GM18907 (cell line): ENCODE measurements around the gene COL15A1.

ENCODE experiments used
- ATAC-seq: cut with Tn5 transposase; IDR thresholded peaks from one replicate; pipeline ENCODE4 v1.9.1; 2021; ENCODE audit warnings: mild to moderate bottlenecking, moderate library complexity; ENCODE audit not compliant: unreplicated experiment

The COL15A1 gene

DNA sequence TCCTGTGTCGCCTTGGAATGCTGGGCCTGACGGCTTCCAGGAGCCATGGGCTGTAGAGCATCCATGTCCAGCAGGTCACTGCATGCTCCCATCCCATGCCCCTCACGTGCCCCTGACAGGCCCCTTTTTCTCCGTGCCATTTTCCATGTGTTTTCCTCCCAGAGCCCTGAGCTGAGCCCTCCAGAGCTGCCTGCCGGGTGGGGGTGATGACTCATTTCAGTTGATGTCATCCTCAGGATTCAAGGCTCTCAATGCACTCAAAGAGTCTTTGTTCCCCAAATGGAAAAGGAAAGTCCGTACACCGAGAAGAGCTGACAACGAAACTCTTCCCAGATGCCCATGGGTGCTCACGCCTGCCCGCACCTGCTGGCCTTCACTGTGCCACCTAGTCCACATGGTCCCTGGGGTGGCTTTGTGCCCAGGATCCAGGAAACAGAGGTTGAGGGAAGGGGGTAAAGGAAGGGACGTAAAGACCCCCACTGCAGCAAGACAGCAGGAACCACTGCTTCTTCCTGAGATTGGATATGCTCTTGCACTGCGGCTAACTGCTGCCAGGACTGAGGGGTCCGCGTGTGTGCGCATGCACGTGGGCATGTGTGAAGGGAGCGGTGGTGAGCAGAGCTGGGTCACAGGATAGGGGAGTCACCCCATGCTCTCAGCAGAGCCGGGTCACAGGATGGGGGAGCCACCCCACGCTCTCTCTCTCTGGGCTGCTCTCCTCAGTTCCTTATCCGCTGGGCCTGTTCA, 27.6 kb downstream of the COL15A1 start:
- no peak for ATAC-seq

DNA sequence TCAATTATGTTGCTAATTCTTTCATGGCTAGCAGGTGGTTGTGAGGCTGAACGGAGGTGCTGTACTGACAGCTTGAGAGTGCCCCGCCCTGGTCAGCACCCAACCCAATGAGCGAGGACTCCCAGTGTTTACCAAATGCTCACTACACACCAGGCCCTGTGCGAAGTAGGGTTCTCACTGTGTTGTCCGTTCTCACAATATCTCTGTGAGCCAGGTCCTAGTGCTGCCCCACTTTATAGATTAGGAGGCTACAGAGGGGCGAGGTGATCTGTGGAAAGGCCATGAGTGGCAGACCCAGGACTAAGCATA, 28.2 kb downstream of the COL15A1 start:
- ATAC-seq = no peak

DNA sequence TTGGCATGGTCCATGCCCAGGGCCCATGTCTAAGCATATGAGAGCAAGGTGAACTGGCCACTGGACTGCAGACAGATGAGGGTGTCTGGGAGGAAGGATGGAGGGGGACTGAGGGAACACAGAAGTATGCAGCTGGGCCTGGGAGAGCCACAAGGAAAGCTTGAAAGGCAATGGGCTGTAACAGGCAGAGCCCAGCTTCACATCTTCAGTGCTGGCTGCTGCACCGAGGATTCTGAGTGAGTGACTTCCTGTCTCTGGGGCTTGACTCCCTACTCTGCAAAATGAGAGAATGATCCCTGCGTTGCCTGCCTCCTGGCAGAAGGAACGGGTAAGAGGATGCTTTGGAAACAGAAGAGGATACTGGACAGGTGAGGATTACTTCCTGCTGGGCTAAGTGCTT, 29.0 kb downstream of the COL15A1 start:
- ATAC-seq = no peak

DNA sequence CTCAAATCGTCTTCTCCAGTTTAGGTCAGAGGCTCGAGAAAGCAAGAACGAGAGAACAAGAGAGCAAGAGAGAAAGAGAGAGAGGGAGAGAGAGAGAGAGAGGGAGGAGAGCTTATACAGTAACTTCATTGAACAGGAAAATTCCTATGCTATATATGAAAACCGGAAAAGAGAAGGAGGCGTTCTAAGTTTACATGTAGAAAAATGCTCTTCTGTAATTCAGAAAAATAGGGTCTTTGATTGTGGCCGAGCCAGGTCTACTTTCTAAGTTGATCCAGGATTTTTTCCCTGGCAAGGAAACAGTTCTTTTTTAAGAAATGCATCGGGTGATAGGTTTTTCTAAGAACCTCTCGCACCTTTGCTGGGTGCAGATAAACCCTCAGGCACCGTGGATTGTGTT, 29.5 kb downstream of the COL15A1 start:
- ATAC-seq = no peak

DNA sequence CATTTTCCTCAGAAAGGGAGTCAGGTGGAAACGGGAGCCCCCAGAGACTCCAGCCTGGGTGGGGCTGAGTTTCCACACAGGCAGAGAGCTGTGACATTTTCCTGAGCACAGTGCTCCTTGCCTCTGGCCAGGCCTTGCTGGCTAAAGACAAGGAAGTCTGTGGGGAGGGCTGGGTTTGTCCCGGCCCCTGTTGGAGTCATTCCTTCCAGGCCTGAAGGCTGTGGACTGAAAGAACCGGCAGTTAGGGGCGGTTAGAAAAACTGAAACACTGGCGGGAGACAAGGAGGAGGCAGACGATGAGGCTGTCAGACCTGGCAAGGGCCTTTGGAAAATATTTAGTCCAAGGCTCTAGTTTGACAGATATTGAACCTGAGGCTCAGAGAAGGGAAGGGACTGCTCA, 29.9 kb downstream of the COL15A1 start:
- no peak for ATAC-seq

DNA sequence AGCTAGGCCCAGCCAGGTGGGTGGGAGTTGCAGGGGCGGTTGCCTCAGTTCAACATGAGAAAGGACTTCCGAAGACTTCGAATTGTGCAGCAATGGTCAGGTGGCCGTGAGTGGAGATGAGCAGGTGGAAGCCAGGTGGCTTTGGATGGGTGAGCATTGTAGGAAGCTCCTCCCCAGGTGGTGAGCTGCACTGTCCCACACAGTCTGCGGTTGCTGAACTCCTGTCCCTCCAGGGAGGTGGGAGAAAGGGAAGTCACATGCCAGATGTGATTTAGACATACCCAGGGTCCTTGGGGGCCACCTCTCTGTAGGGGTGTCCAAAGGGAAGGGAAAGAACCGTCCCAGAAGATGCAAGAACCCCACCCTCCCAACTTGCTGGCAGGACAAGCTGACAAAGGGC, 30.4 kb downstream of the COL15A1 start:
- no peak for ATAC-seq

DNA sequence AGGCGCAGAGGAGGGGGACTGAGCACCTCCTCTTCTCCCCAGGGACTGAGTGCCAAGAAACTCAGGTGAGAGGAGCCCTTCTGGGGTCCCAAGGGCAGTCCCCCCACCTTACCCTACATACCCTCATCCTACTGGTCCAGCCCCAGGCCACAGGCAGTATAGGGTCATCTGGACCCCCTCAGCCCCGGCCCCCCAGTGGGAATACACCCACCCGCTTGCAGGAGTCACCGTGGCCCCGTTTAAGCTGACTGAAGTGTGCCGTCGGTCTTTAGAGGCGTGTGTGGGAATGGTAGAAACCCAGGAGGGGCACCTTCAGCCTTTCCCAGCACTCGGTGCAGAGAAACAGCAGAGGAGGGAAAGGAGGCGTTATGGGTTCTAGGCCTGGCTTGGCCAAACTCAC, 30.8 kb downstream of the COL15A1 start:
- no peak for ATAC-seq

DNA sequence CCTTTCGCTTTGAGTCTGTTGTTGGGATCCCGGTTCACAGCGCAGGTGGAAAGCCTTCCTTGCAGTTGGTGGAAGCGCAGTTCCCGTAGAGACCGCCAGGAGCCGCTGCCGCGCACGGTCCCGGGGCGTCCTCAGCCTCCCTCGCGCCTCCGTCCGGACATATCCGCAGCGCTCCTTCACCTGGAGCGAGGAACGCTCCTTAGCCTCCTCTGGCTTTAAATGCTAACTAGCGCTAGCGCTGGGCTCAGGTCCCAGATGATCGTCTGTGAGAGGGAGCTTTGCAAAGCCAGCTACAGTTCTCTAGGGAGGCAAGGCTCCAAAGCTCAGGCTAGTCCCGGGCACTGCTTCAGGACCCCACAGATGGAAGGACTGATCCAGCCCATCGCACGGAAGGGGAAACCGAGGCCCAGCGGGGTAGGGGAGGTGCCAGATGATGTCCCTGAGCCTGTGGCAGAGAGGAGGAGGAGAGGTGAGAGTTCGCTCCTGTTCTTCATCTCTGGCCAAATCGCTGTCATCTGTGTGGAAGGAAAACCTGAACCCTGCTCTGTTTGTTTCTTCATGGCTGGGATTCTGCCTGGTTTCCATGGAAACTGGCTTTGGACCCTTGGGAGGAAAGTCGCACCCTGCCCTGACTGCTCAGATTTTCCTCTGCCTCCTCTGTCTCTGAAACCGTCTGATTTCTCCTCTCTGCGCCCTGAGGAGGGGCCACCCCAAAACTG, 31.4 kb downstream of the COL15A1 start:
- ATAC-seq = peak; percentile 91

DNA sequence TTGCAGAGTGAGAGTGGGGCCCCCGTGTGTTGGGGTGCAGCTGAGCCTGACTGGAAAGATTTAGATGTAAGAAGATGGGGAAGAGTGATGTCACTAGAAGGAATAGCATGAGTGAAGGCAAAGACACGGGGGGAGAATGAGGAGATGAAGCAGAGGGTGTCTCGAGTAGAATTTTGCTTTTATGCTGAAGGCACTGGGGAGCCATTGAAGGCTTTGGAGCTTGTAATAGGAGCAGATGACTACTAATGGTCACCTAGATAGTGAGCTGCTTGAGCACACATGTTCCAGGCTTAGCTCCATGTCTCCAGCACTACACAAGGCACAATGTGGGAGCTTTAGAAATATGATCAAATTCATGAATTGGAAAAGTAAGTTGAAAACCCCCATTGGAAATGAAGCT, 32.1 kb downstream of the COL15A1 start:
- no peak for ATAC-seq

DNA sequence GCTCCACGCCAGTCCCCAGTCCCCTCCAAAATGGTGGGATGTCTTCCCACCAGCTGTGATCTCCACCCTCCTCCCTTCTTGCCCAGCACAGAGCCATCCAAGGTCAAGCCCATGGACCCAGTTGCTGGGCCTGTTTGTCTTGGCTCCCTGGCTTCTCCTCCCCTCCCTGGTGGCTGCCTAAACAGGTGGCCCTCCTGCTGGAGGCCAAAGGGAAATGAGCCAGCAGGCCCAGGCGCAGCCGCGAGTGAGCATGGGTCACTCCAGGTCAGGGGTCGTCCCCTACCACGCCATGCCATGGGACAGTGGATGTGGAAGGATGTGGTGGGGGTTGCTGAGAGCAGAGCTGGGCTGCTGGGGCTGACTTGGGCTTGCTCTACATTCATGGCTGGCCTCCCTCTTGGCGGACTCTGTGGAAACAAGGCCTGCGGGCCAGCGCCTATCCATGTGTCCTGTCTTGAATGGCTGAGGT, 33.6 kb downstream of the COL15A1 start:
- ATAC-seq = no peak

DNA sequence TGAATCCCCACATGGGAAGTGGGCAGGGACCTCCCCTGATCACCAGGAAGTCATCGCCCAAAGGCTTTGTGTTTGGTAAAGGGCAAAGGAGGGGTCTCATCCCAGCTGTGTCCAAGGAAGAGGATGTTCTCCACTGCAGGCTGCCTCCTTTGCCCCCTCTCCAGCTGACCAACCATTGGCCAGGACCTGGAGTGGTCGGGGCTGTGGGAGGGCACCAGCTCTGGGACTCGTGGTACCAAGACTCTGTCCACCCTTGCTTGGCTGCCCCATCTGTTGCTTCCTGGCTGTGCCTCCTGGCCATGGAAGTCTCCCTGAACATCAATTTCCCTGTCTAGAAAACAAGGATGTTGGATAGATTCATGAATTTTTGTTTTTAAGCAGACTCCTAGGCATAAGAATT, 34.1 kb downstream of the COL15A1 start:
- ATAC-seq = no peak

DNA sequence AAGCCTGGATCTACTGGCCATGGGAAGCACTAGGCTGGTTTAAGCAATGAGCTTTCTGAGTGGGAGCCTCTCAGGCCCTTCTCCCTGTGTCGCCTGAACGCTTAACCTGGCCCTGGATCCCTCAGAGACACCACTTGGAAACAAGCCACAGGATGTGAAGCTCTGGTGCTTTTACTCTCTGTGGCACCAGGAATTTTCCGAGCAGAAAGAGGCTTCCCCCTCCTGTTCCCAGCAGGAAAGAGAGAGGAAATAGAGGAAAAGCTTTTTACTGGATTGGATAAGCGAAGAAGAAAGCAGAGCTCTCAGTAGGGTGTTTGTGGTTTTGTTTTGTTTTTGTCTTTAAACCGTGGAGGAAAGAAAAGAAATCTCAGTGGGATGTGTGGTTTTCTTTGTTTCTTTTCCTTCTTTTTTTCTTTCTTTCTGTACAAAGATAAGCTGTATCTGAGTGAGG, 34.5 kb downstream of the COL15A1 start:
- ATAC-seq = no peak

DNA sequence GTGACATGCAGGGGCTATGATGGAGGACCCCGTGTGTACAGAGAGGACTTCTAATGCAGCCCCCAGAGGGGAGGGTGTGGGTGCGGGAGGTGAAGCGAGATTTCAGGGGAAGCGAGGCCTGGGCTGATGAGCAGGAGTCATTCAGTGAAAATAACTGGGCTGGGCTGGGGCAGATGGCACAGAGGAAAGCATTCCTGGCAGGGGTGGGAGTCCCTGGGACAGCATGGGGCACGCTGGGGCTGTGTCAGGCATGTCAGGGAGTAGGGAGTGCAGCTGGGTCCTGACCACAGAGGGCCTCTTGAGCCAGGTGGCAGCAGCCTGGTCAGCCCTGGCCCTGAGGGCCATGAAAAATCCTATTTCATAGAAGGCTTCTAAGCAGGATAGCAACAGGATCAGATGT, 36.6 kb downstream of the COL15A1 start:
- ATAC-seq = no peak

DNA sequence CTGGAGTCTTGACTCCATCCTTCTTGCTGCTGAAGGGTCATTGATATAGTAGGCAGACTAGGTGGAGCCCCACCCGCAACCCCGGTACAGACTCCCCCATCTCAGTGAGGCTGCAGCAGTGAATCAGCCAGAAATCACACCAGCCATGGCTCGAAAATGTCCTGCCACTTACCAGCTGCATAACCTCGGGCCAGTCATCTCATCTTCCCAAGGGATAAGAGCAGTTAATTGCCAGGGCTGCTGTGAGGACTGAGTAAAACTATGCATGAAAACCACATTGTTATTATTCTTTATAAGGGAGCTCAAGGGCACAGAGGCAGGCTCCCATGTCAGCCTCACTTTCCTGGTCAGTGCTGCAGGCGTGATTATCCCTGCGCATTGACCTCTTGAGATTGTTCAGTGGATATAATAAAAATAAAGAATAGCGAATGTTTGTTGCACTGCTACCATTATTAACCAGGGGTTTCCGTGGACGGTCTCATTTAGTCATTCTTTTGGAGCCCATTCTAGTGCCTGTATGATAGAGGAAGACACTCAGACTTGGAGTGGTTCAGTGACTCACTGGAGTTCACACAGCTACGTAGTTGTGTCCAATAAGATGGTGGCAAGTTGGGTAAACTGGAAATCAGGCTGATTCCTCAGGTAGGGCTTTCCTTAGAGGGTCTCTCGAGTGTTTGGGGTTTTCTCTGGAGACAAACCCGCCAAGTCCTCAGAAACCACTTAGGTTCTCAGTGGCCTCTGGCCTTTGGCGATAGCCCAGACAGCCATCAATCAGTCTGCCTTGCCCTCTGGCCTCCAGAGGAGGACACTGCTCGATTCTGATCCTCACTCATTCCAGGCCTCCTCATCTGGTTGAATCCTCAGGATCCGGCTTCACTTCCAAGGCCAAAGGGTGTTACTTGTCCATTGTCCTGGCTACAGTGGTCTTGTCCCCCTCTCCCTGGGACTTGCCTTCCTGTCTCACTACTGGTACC, 39.9 kb downstream of the COL15A1 start:
- no peak for ATAC-seq

DNA sequence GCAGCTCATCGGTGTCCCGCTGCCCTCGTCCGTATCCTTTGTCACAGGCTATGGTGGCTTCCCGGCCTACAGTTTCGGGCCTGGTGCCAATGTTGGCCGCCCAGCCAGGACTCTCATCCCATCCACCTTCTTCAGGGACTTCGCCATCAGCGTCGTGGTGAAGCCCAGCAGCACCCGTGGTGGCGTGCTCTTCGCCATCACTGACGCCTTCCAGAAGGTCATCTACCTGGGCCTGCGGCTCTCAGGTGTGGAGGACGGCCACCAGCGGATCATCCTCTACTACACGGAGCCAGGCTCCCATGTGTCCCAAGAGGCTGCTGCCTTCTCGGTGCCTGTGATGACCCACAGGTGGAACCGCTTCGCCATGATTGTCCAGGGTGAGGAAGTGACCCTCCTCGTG, 41.9 kb downstream of the COL15A1 start:
- no peak for ATAC-seq

DNA sequence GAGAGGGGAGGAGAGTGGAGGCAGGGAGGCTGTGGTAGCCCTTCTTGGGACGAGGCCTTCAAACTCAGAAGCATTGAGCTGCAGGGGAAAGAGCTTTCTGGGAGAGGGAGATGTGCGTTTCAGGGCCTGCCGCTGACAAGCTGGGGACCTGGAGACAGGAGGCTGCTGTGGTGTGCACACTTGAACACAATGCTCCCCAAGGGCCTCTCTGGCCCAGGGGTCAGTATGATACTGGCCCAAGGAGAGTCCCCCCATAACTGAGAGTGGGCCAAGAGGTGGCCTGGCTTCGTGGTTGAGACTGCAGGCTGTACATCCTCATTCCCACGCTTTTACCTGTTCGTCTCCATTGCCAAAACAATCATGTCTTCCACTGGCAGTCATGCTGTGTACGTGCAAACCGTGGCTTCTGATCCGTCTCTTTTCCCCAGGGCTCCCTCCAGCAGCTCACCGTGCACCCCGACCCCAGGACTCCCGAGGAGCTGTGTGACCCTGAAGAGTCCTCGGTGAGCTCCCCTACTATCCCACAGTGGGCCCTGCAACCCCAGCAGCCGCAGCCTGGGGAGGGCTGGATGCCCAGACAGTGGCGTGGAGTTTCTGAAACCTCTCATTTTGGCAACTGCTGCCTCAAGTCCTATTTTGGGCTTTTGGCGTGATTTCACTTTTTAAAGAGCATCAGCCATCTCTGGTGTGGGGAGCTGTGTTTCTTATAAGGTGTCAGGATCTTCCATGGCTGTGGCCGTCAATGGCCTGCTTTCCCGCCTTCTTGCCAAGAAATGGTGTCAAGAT, 43.4 kb downstream of the COL15A1 start:
- ATAC-seq = no peak

DNA sequence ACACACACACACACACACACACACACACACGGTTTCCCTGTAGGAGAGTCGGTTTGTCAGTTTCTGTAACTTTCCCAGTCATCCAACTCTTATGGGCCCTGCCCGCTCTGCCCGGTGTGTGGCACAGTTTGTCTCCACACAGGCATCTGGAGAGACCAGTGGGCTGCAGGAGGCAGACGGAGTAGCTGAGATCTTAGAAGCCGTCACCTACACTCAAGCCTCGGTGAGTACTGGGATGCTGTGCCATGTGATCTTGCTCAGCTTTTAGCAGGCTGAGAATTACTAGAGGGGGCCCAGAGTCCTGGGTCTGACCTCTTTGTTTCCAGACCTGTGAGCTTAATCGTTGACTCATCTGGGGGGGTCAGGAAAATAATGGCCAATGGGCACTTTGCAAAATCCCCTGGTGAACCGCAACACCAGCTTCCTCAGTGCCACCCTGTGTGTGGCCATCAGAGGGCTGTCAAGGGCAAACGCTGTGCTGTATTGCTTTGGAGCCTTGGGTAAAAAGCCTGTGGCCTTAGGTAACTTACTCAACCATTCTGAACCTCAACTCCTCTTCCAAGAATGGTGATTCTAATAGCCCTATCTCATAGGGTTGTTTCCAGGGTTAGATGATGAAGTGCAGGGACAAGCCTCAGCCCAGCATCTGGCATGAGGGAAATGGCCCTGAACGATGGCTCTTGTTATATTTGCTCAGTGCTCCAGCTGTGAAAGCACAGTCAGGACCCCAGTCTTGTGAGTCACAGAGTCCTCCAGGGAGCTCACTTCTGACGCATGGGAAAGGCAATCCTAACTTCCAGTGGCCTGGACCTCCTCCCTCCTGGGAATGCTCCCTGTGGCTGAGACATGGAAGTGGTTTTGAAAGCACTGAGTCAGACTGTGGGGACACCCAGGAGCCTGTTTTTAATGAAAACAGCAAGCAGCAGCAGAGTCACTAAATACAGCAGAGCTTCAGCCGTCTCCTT, 45.6 kb downstream of the COL15A1 start:
- ATAC-seq = no peak

DNA sequence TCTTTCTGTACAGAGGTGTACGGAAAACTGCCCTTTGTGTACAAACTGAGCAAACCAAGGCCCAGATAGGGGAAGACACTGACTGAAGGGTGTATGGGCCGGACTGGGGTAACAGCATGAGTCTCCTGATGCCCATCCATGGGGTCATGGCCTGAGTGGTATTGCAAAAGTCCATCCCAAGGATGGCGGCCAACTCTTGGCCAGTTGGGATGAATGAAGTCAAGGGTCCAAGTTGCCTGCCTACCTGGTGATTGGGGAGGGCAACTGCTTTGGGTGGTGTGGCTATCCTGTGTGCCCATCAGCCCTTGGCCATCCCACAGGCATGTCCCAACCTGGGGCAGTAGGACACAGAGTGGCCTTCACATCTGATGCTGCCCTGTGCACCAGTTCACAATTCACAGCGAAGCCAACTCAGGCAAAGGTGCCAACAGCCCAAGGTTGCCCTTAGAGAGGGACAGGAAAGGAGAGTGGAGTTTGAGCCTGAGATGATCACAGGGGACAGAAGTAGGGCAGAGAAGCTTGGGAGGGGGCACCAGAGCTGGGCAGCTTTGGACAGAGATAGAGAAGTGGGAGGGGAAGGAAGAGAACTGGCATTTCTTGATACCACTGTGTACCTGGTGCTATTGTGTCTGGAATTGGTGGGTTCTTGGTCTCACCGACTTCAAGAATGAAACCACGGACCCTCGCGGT, 46.6 kb downstream of the COL15A1 start:
- ATAC-seq = no peak
